ENCODE data around the gene RAG2. TPM values are rescaled to one million over a fixed set of nuclear protein-coding genes. Genes with fewer than 3 reads are reported as not detected.

The RAG2 gene
- total RNA-seq, 2 experiments from 2014 or later, result not detected

GRCh38 chr11:36609383-36609782 lies 11.3 kb upstream of the RAG2 start:
- no peaks in the 10 kb centered on the region for H3K4me1 Mint-ChIP-seq (ENCODE audit: low read depth)
- DNase-seq, result no peak
- Histone ChIP-seq H3K27ac (ENCODE audit: low read depth in 1 of 2, low read length in 2 of 2) (no peak overlapping the region), H3K4me1 (ENCODE audit: insufficient read depth, low read length) (no peaks in the 10 kb centered on the region), H3K9me3 (ENCODE audit: control insufficient read depth in 1 of 2, insufficient read depth in 1 of 2, low read length in 2 of 2) (no peaks in the 10 kb centered on the region), H3K36me3 (ENCODE audit: insufficient read depth, low read length) (no peaks in the 10 kb centered on the region), H3K4me3 (ENCODE audit: low read length) (no peak overlapping the region), H3K27me3 (ENCODE audit: control insufficient read depth in 1 of 2, insufficient read depth in 2 of 2, low read length in 2 of 2) (peaks cover 0 to 4% of the 10 kb centered on the region in 2 experiments)
- intact Hi-C loops (cut with DNase I, micrococcal nuclease), result no loop called here
- peaks cover 6% of the 10 kb centered on the region for H3K27me3 Mint-ChIP-seq
- H3K9me3 Mint-ChIP-seq, result no peaks in the 10 kb centered on the region
- POLR2A ChIA-PET, result interaction anchor here (0.7 kb wide), 1 partner anchor 10 kb away, joined by 3 read pairs; no protein-coding TSS in a partner anchor
- no peak for ATAC-seq (ENCODE audit: poor library complexity)
- H3K27ac Mint-ChIP-seq, result no peak overlapping the region
- H3K36me3 Mint-ChIP-seq (ENCODE audit: low read depth), result no peaks in the 10 kb centered on the region
- CTCF ChIA-PET, result no interaction called here
- TF ChIP-seq CTCF (IDR thresholded peaks at IDR 0.05), result no peak
- no peak overlapping the region for H3K4me3 Mint-ChIP-seq

GRCh38 chr11:36608491-36609199 lies 10.6 kb upstream of the RAG2 start:
- intact Hi-C loops (cut with DNase I, micrococcal nuclease), result no loop called here
- H3K4me1 Mint-ChIP-seq (ENCODE audit: low read depth), result no peaks in the 10 kb centered on the region
- H3K27ac ChIP-seq (ENCODE audit: low read depth in 1 of 2, low read length in 2 of 2), result no peak overlapping the region
- no peaks in the 10 kb centered on the region for H3K9me3 ChIP-seq (ENCODE audit: control insufficient read depth in 1 of 2, insufficient read depth in 1 of 2, low read length in 2 of 2)
- no peak overlapping the region for H3K4me3 Mint-ChIP-seq
- no peaks in the 10 kb centered on the region for H3K36me3 ChIP-seq (ENCODE audit: insufficient read depth, low read length)
- no peak overlapping the region for H3K4me3 ChIP-seq (ENCODE audit: low read length)
- no peaks in the 10 kb centered on the region for H3K36me3 Mint-ChIP-seq (ENCODE audit: low read depth)
- H3K9me3 Mint-ChIP-seq, result no peaks in the 10 kb centered on the region
- ChIA-PET POLR2A (interaction anchor here (0.7 kb wide), 1 partner anchor 10 kb away, joined by 3 read pairs; no protein-coding TSS in a partner anchor), CTCF (no interaction called here)
- H3K4me1 ChIP-seq (ENCODE audit: insufficient read depth, low read length), result no peaks in the 10 kb centered on the region
- no peak overlapping the region for H3K27ac Mint-ChIP-seq
- DNase-seq (no peak), ATAC-seq (ENCODE audit: poor library complexity) (no peak)
- H3K27me3 Mint-ChIP-seq, result peaks cover 6% of the 10 kb centered on the region
- no peak for TF ChIP-seq CTCF (IDR thresholded peaks at IDR 0.05)
- peaks cover 0 to 4% of the 10 kb centered on the region in 2 experiments for H3K27me3 ChIP-seq (ENCODE audit: control insufficient read depth in 1 of 2, insufficient read depth in 2 of 2, low read length in 2 of 2)

- Mint-ChIP-seq H3K4me3 (no peak overlapping the region), H3K27me3 (peaks cover 21% of the 10 kb centered on the region), H3K9me3 (no peaks in the 10 kb centered on the region), H3K4me1 (ENCODE audit: low read depth) (no peaks in the 10 kb centered on the region), H3K36me3 (ENCODE audit: low read depth) (no peaks in the 10 kb centered on the region), H3K27ac (no peak overlapping the region)
- Histone ChIP-seq H3K27me3 (ENCODE audit: control insufficient read depth in 1 of 2, insufficient read depth in 2 of 2, low read length in 2 of 2) (no peaks in the 10 kb centered on the region), H3K36me3 (ENCODE audit: insufficient read depth, low read length) (no peaks in the 10 kb centered on the region), H3K4me1 (ENCODE audit: insufficient read depth, low read length) (no peaks in the 10 kb centered on the region), H3K27ac (ENCODE audit: low read depth in 1 of 2, low read length in 2 of 2) (no peak overlapping the region), H3K9me3 (ENCODE audit: control insufficient read depth in 1 of 2, insufficient read depth in 1 of 2, low read length in 2 of 2) (no peaks in the 10 kb centered on the region), H3K4me3 (ENCODE audit: low read length) (no peak overlapping the region)
- DNase-seq (no peak), ATAC-seq (ENCODE audit: poor library complexity) (no peak)
- no peak for TF ChIP-seq CTCF (IDR thresholded peaks at IDR 0.05)
- CTCF ChIA-PET, result no interaction called here
- intact Hi-C loops (cut with DNase I, micrococcal nuclease), result no loop called here
- POLR2A ChIA-PET, result no interaction called here
These were observed 7.5 kb upstream of the RAG2 start for GRCh38 chr11:36605221-36606216.

All from CD4-positive, alpha-beta T cell (primary cell).